GM10266 (cell line): ENCODE data around the gene IMPG1.
A peak's percentile ranks its signal among the peaks of the same experiment; 100 is the strongest.

Source experiments
- DNase-seq: peaks from one replicate; pipeline ENCODE4 v3.0.0; 2012; ENCODE audit errors: extremely low spot score
- TF ChIP-seq, protein P1 (sequence below): IDR thresholded peaks from 2 replicates; pipeline ENCODE4 v1.5.1; 2012; ENCODE audit warnings: mild to moderate bottlenecking, low read depth; ENCODE audit not compliant: control insufficient read depth, insufficient read depth; ENCODE audit errors: missing control alignments

The IMPG1 gene

DNA sequence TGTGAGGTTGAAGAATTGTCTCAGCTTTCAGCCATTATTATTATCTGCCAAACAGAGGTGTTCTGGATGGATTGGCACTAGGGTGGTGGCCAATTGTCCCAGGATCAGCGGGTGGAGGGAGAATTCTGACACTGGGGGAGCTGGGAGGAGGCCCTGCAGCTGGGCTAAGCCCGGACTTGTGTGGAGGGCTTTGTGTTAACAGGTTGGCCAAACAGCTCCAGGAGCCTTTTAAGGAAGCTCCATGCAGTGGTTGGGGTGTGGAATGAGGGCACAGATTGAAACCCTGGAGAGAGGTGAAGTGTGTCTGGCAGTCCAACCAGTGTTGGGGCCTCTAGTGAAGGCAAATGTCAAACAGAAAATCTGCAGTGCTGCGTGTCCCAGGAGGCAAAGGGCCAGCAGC lies 135.8 kb downstream of the IMPG1 start:
- DNase-seq, result no peak
- TF ChIP-seq, protein P1, sequence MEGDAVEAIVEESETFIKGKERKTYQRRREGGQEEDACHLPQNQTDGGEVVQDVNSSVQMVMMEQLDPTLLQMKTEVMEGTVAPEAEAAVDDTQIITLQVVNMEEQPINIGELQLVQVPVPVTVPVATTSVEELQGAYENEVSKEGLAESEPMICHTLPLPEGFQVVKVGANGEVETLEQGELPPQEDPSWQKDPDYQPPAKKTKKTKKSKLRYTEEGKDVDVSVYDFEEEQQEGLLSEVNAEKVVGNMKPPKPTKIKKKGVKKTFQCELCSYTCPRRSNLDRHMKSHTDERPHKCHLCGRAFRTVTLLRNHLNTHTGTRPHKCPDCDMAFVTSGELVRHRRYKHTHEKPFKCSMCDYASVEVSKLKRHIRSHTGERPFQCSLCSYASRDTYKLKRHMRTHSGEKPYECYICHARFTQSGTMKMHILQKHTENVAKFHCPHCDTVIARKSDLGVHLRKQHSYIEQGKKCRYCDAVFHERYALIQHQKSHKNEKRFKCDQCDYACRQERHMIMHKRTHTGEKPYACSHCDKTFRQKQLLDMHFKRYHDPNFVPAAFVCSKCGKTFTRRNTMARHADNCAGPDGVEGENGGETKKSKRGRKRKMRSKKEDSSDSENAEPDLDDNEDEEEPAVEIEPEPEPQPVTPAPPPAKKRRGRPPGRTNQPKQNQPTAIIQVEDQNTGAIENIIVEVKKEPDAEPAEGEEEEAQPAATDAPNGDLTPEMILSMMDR, result no peak

DNA sequence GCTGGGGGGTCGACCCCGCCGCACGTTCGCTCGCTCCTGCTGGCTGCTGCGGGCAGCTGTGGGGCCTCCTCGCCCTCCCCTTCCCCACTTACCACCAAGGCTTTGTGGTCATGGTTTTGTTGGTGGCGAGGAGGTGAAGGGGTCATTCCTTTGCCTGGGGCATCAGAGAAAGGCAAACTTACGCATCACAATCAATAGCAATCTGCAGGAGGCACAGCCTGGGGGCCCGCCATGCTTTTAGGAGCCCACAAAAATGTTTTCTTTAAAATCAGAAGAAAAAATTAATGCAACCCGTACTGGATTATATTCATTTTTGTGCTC lies 137.0 kb downstream of the IMPG1 start:
- DNase-seq, result no peak
- TF ChIP-seq, protein P1, result no peak

DNA sequence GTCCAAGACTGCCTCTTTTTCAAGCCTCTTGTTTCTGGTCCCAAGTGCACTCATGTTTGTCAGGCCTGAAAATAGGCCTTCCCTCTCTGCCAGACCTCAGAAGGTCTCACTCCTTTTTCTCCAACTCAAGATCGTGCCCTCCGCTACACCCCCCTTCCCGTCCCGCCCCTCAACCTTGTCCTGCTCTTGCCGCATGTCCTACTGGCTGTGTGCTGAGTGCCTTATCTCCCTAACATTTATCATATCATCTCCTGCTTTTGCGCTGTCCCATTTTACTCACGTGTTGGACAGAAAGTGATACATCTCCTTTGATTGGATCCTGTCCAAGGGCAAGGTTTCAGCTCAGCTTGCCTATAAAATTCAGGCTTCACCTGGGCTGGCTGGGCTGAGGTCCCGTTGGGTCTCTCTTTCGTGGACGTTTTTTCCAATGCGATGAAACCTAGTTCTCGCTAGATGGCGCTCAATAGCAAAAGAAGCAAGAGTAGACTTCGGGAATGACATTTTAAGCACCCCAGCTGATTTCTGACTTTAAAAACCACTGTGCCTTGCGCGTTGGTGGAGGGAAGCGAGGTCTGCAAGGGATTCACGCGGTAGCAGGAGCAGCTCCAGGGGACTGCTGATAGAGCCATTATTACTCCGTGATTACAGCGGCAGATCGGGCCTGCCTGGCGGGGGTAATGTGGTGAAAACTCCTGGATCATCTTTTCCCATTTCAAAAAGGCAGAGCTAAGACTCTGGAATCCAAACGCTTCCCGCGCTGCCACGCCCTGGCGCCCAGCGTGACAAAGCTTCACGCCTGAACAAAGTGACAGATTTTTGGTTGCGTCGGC lies 137.6 kb downstream of the IMPG1 start:
- DNase-seq, result peak; percentile 76
- TF ChIP-seq, protein P1, result peak; percentile 61

DNA sequence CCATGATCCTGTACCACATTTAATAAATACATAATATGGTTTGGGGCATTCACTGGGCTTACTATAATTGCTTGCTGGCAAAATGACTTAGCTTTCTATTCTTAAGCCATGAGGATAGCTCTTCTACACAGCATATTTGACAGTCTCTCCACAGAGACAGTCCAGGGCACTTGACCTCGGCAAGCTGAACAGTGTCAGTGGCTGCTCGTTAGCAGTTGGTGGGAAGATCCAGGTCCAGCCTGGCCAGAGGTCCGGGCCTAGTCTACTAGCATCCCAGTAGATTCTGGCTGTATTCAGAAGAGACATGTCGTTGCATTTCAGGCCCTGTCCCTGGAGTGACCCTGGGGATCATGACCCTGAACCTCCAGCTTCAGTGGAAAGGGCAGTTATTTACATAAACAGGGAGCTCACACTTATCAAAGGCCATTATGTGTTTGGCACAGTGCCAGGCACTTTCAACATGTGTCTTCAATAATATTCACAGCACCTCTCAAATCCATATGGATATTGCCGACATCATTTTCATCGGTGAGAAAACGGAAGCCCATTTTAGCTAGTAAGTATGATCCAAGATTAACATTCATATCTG lies 139.0 kb downstream of the IMPG1 start:
- no peak for DNase-seq
- TF ChIP-seq, protein P1, result no peak

DNA sequence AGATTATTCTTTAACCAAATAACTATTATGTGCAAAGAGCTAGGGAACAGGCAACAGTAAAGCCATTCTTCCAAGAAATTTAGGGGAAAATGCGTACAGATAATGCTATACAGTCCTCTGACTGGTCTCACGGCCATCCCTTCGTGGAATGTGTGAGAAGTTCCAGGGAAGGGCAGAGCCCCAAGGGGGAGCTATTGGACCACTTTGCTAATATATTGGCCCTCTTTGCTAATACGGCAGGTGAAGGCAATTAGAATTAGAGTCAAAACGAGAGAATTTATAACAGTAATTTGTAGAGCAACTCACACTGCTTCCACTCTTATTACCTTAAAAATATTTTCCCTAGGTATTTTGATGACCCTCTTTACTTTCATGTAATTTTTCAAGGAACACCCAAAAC lies 140.4 kb downstream of the IMPG1 start:
- DNase-seq, result no peak
- TF ChIP-seq, protein P1, result peak; percentile 40

DNA sequence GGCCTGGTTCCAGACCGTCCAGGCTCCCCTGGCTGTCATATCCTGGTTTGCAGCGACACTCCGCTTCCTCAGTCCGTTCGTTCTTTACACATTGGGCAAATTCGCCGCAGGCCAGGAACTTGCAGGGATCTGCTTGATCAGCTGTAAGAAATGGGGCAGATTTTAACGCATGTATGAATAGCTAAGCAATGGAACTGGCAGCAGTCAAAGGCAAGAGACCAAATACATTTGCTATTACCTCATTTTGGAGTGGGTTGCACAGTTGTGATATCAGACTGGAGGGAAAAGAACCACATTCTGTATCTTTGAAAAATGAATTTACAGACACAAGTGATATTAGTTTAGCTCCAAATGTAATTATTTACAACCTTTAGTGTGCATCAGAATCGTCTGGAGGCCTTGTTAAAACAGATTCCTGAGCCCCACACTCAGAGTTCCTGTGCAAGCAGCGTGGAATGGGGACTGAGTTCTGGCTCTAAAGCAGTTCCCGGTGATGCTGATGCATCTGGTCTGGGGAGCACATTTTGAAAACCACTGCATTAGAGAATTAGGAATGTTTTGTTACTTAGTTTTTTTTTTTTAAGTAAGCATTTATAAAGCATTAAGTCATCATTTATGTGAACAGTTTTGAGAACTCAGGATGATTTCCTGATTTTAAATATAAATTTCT lies 141.3 kb downstream of the IMPG1 start:
- no peak for DNase-seq
- TF ChIP-seq, protein P1, result no peak
